H1 (cell line): Measurements from ENCODE around the gene RALA. TPM values are rescaled to one million over a fixed set of nuclear protein-coding genes. Genes with fewer than 3 reads are reported as not detected.

Source experiments
- CTCF ChIA-PET: fragments of 300-600 bp; sonication (Branson Sonifier 250); formaldehyde crosslinking; loops from one replicate; lab custom pipeline; 2021; ENCODE audit not compliant: partially characterized antibody; lab: Charles Lee
- POLR2A ChIA-PET: fragments of 300-600 bp; sonication (Branson Sonifier 250); formaldehyde crosslinking; loops from one replicate; lab custom pipeline; 2021; ENCODE audit warnings: inconsistent platforms; ENCODE audit not compliant: partially characterized antibody; lab: Charles Lee
- DNase-seq, 2 experiments: peaks; one replicate each; pipeline versions ENCODE4 v3.0.0 to v3.0.0-alpha.2; 2010 to 2022; ENCODE audit warnings: low spot score in 2 of 2, low read depth in 1 of 2, mixed read lengths in 1 of 2
- FAIRE-seq: peaks from 2 replicates; lab custom pipeline; 2011; peaks lifted over from hg19 to GRCh38; lab: Jason Lieb, UNC
- H2AFZ ChIP-seq: 2 replicates; pipeline ENCODE4 v1.8.1; 2012; ENCODE audit warnings: low read length, inconsistent platforms
- H2AK5ac ChIP-seq: 2 replicates; pipeline ENCODE4 v1.6.1; 2013; ENCODE audit warnings: low read depth, low read length
- H2BK120ac ChIP-seq: replicated peaks from 2 replicates; pipeline ENCODE3; 2013; ENCODE audit warnings: low read depth, low read length, inconsistent platforms
- H2BK12ac ChIP-seq: 2 replicates; pipeline ENCODE4 v1.6.1; 2013; ENCODE audit warnings: low read depth, low read length
- H2BK15ac ChIP-seq: 2 replicates; pipeline ENCODE4 v1.6.1; 2013; ENCODE audit warnings: low read length
- H2BK20ac ChIP-seq: 2 replicates; pipeline ENCODE4 v1.6.1; 2013; ENCODE audit warnings: low read length
- H2BK5ac ChIP-seq: 2 replicates; pipeline ENCODE4 v1.6.1; 2013; ENCODE audit warnings: low read depth, low read length
- H3K14ac ChIP-seq: 2 replicates; pipeline ENCODE4 v1.6.1; 2013; ENCODE audit warnings: inconsistent platforms; ENCODE audit not compliant: insufficient read length
- H3K18ac ChIP-seq: 2 replicates; pipeline ENCODE4 v1.6.1; 2013; ENCODE audit warnings: low read length; ENCODE audit errors: extremely low read depth
- H3K23ac ChIP-seq: 2 replicates; pipeline ENCODE4 v1.6.1; 2013; ENCODE audit warnings: inconsistent platforms; ENCODE audit not compliant: insufficient read length
- H3K23me2 ChIP-seq: 2 replicates; pipeline ENCODE4 v1.6.1; 2013; ENCODE audit warnings: low read depth, low read length
- H3K27ac ChIP-seq: 2 replicates; pipeline ENCODE4 v1.6.1; 2011; ENCODE audit warnings: low read depth, low read length, inconsistent platforms
- H3K27me3 ChIP-seq, 4 experiments: replicated peaks in 1 of 4; 1 replicate in 1 of 4; 2 replicates in 3 of 4; pipeline versions ENCODE4 v1.6.1 to v1.8.1; 2011 to 2013; ENCODE audit warnings: low read length in 3 of 4, mild to moderate bottlenecking in 3 of 4, inconsistent platforms in 2 of 4, mixed read lengths in 2 of 4, moderate library complexity in 1 of 4; ENCODE audit not compliant: control insufficient read depth in 3 of 4, insufficient read depth in 3 of 4; ENCODE audit errors: extremely low read depth in 1 of 4
- H3K36me3 ChIP-seq, 4 experiments: 2 replicates each; pipeline versions ENCODE4 v1.6.1 to v1.8.1; 2011 to 2013; ENCODE audit warnings: mild to moderate bottlenecking in 4 of 4, low read length in 3 of 4, moderate library complexity in 2 of 4, control low read depth in 1 of 4, inconsistent platforms in 1 of 4; ENCODE audit not compliant: insufficient read depth in 4 of 4, control insufficient read depth in 2 of 4
- H3K4ac ChIP-seq: replicated peaks from 2 replicates; pipeline ENCODE3; 2013; ENCODE audit warnings: low read length, low read depth, mixed read lengths, inconsistent platforms; ENCODE audit not compliant: insufficient read length
- H3K4me1 ChIP-seq, 4 experiments: replicated peaks in 1 of 4; 1 replicate in 1 of 4; 2 replicates in 3 of 4; pipeline versions ENCODE4 v1.6.1 to v1.8.1; 2011 to 2013; ENCODE audit warnings: low read length in 3 of 4, inconsistent platforms in 2 of 4, mixed read lengths in 1 of 4; ENCODE audit not compliant: insufficient read depth in 4 of 4, control insufficient read depth in 3 of 4
- H3K4me2 ChIP-seq, 2 experiments: 2 replicates each; pipeline versions ENCODE4 v1.6.1 to v1.8.1; 2011 to 2013; ENCODE audit warnings: low read depth in 2 of 2, low read length in 2 of 2, control low read depth in 1 of 2, inconsistent platforms in 1 of 2, mild to moderate bottlenecking in 1 of 2; ENCODE audit not compliant: insufficient read depth in 1 of 2
- H3K4me3 ChIP-seq, 4 experiments: fragments of 200-600, 300-600 bp in 1 of 4; sonication (generic), shearing (Covaris generic), sonication (Bioruptor Twin) in 1 of 4; 2 replicates each; pipeline versions ENCODE4 v1.5.1 to v1.8.1; 2011 to 2016; ENCODE audit warnings: low read length in 4 of 4, low read depth in 3 of 4, control low read depth in 2 of 4, inconsistent platforms in 2 of 4, mild to moderate bottlenecking in 2 of 4, mixed read lengths in 1 of 4, moderate library complexity in 1 of 4; ENCODE audit not compliant: insufficient read depth in 2 of 4; ENCODE audit errors: extremely low read depth in 1 of 4
- H3K56ac ChIP-seq: replicated peaks from 2 replicates; pipeline ENCODE3; 2013; ENCODE audit warnings: low read depth, mild to moderate bottlenecking, mixed read lengths, low read length, inconsistent platforms; ENCODE audit not compliant: insufficient read length
- H3K79me1 ChIP-seq: 2 replicates; pipeline ENCODE4 v1.6.1; 2013; ENCODE audit warnings: low read depth, low read length, control low read depth
- H3K79me2 ChIP-seq, 2 experiments: 2 replicates each; pipeline versions ENCODE4 v1.6.1 to v1.8.1; 2012 to 2013; ENCODE audit warnings: low read length in 2 of 2, mild to moderate bottlenecking in 2 of 2, inconsistent platforms in 1 of 2; ENCODE audit not compliant: insufficient read depth in 2 of 2, control insufficient read depth in 1 of 2
- H3K9ac ChIP-seq, 4 experiments: replicated peaks in 1 of 4; 1 replicate in 1 of 4; 2 replicates in 3 of 4; pipeline versions ENCODE4 v1.6.1 to v1.8.1; 2011 to 2013; ENCODE audit warnings: low read depth in 3 of 4, low read length in 3 of 4, control low read depth in 2 of 4, mild to moderate bottlenecking in 2 of 4, moderate library complexity in 2 of 4, inconsistent platforms in 1 of 4; ENCODE audit errors: extremely low read depth in 1 of 4
- H3K9me3 ChIP-seq, 2 experiments: 2 replicates each; pipeline versions ENCODE4 v1.6.1 to v1.8.1; 2012 to 2013; ENCODE audit warnings: mild to moderate bottlenecking in 2 of 2, moderate library complexity in 2 of 2, control low read depth in 1 of 2, inconsistent platforms in 1 of 2, low read depth in 1 of 2, low read length in 1 of 2, mixed read lengths in 1 of 2; ENCODE audit not compliant: insufficient read depth in 2 of 2
- H4K20me1 ChIP-seq, 2 experiments: replicated peaks in 1 of 2; 2 replicates each; pipeline versions ENCODE3 to v1.8.1; 2011 to 2013; ENCODE audit warnings: inconsistent platforms in 2 of 2, low read length in 2 of 2, mild to moderate bottlenecking in 1 of 2; ENCODE audit not compliant: insufficient read depth in 2 of 2, control insufficient read depth in 1 of 2
- H4K5ac ChIP-seq: 2 replicates; pipeline ENCODE4 v1.6.1; 2013; ENCODE audit warnings: low read length, low read depth, mixed read lengths, inconsistent platforms; ENCODE audit not compliant: insufficient read length
- H4K8ac ChIP-seq: 2 replicates; pipeline ENCODE4 v1.8.0; 2013; ENCODE audit warnings: mild to moderate bottlenecking, moderate library complexity, low read length, inconsistent platforms; ENCODE audit not compliant: insufficient read depth; ENCODE audit errors: extremely low read depth
- H4K91ac ChIP-seq: replicated peaks from 2 replicates; pipeline ENCODE3; 2013; ENCODE audit warnings: low read length, mixed read lengths, inconsistent platforms; ENCODE audit not compliant: insufficient read length
- BACH1 ChIP-seq: IDR thresholded peaks from 2 replicates; pipeline ENCODE4 v1.6.1; 2012; ENCODE audit warnings: low read length, improper control_type of control experiment
- EP300 ChIP-seq, 2 experiments: IDR thresholded peaks; 1 replicate in 1 of 2; 2 replicates in 1 of 2; pipeline ENCODE4 v1.6.1; 2011 to 2012; ENCODE audit warnings: low read depth in 2 of 2, low read length in 2 of 2, mild to moderate bottlenecking in 2 of 2, borderline replicate concordance in 1 of 2, inconsistent platforms in 1 of 2, moderate library complexity in 1 of 2
- KDM1A ChIP-seq: fragments of 200-600, 300-600 bp; sonication (generic); IDR thresholded peaks from 2 replicates; pipeline ENCODE4 v1.7.1; 2016; ENCODE audit warnings: mild to moderate bottlenecking, low read length, borderline replicate concordance
- RBBP5 ChIP-seq: IDR thresholded peaks from 2 replicates; pipeline ENCODE4 v1.7.1; 2012; ENCODE audit warnings: low read depth, mild to moderate bottlenecking, inconsistent platforms, low read length, moderate library complexity, borderline replicate concordance
- TBP ChIP-seq: IDR thresholded peaks from 2 replicates; pipeline ENCODE4 v1.6.1; 2011; ENCODE audit warnings: low read depth, low read length, improper control_type of control experiment
- polyA plus RNA-seq, 7 experiments: library from polyadenylated mRNA; depleted of rRNA in 3 of 7; stranded (reverse) in 5 of 7; unstranded in 2 of 7; fragments of >200 nt in 5 of 7; fragments of 200-250 nt in 2 of 7; gene quantifications; 1 replicate in 5 of 7; 2 replicates in 1 of 7; 4 replicates in 1 of 7; pipeline versions ENCODE4 v1.2.1 to v1.2.3, GENCODE V29; 2011 to 2013; ENCODE audit warnings: missing spikeins in 2 of 7, mixed read lengths in 2 of 7
- total RNA-seq: library from RNA; stranded (reverse); fragmentation: NEBNext Ultra II Directional; extraction: Animal tissue kit (Norgen Biotek cat#: 25700); gene quantifications from 2 replicates; pipeline ENCODE4 v1.2.1, GENCODE V29; 2021

The RALA gene
- total and polyA plus RNA-seq, 2 of the 8 experiments (the other 6 are each of a cell fraction or from before 2014, with no cell fraction given) = 24.1 to 72.8 TPM

GRCh38 chr7:39672176-39672575, 48.8 kb downstream of the RALA start:
- ChIA-PET POLR2A (no interaction called here), CTCF (no interaction called here)
- peaks cover 0 to 49% of the 10 kb centered on the region in 2 experiments; a peak in 2 of 4 replicates for H3K79me2 ChIP-seq
- H2BK5ac ChIP-seq = no peak overlapping the region
- no peak overlapping the region for H3K4me3 ChIP-seq
- H4K91ac ChIP-seq = no peak overlapping the region
- no peaks in the 10 kb centered on the region for H3K36me3 ChIP-seq
- H4K5ac ChIP-seq = no peak overlapping the region
- H2BK15ac ChIP-seq = no peak overlapping the region
- H2BK20ac ChIP-seq = no peak overlapping the region
- no peak overlapping the region for H2BK12ac ChIP-seq
- H3K4me2 ChIP-seq = no peak overlapping the region
- peaks cover 0 to 5% (median 1%) of the 10 kb centered on the region in 4 experiments; a peak in 2 of 7 replicates for H3K4me1 ChIP-seq
- TF ChIP-seq EP300 (IDR thresholded peaks at IDR 0.05; ENCODE audit: borderline replicate concordance in 1 of 2, low read depth in 2 of 2, low read length in 2 of 2) (no peak), KDM1A (no peak), RBBP5 (no peak), BACH1 (no peak), TBP (no peak)
- no peak overlapping the region for H2AK5ac ChIP-seq
- no peak overlapping the region for H3K9ac ChIP-seq
- FAIRE-seq (no peak), DNase-seq (no peak)
- no peak overlapping the region for H4K8ac ChIP-seq
- no peak overlapping the region for H3K23ac ChIP-seq
- H3K79me1 ChIP-seq = no peaks in the 10 kb centered on the region
- no peaks in the 10 kb centered on the region for H3K23me2 ChIP-seq
- H3K4ac ChIP-seq = no peak overlapping the region
- no peak overlapping the region for H3K14ac ChIP-seq
- peaks cover 0 to 3% of the 10 kb centered on the region in 2 experiments; a peak in 1 of 4 replicates for H3K9me3 ChIP-seq
- H2BK120ac ChIP-seq = no peak overlapping the region
- no peaks in the 10 kb centered on the region for H4K20me1 ChIP-seq
- no peaks in the 10 kb centered on the region for H3K27me3 ChIP-seq
- no peak overlapping the region for H3K56ac ChIP-seq
- H3K27ac ChIP-seq = no peak overlapping the region
- H2AFZ ChIP-seq = no peak overlapping the region
- no peak overlapping the region for H3K18ac ChIP-seq
